Adrenal gland (tissue), 5 donors: ENCODE measurements around the gene KTN1.

Experiments used
- POLR2A ChIP-seq, 2 donors: fragments of 450-650 bp; IDR thresholded peaks; one replicate each; pipeline ENCODE4 v1.6.1; 2017; ENCODE audit warnings: antibody characterized with exemption in 2 of 2, mild to moderate bottlenecking in 2 of 2, moderate library complexity in 1 of 2
- TF ChIP-seq, protein P1 (sequence below), 6 experiments: fragments of 450-650 bp in 4 of 6; fragments of 200-600 bp in 2 of 6; sonication (generic) in 1 of 6; IDR thresholded peaks; 1 replicate in 5 of 6; 2 replicates in 1 of 6; pipeline versions ENCODE4 v1.5.1 to v1.8.0; 2016 to 2021; ENCODE audit warnings: antibody characterized with exemption in 6 of 6, mild to moderate bottlenecking in 2 of 6, moderate library complexity in 1 of 6
- donor health status: DM: no; HTN: no; CAD: no.

DNA sequence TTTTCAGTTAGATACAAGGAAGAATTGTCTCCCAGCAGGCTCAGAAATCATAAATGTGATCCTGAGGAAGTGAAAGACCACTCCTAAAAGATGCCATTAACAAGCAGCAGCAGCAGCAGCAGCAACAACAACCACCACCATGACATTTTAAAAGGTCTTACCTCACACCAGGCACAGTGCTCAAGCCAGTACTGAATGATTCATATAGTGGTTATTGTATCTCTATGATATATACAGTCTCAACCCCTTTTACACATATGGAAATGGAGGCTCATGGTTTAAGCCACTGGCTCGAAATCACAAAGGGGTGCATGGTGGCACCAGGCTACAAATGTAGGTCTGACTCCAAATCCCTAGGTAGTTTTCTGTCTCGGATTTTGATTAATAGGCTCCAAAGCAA, 126.9 kb downstream of the KTN1 start:
- TF ChIP-seq, protein P1, sequence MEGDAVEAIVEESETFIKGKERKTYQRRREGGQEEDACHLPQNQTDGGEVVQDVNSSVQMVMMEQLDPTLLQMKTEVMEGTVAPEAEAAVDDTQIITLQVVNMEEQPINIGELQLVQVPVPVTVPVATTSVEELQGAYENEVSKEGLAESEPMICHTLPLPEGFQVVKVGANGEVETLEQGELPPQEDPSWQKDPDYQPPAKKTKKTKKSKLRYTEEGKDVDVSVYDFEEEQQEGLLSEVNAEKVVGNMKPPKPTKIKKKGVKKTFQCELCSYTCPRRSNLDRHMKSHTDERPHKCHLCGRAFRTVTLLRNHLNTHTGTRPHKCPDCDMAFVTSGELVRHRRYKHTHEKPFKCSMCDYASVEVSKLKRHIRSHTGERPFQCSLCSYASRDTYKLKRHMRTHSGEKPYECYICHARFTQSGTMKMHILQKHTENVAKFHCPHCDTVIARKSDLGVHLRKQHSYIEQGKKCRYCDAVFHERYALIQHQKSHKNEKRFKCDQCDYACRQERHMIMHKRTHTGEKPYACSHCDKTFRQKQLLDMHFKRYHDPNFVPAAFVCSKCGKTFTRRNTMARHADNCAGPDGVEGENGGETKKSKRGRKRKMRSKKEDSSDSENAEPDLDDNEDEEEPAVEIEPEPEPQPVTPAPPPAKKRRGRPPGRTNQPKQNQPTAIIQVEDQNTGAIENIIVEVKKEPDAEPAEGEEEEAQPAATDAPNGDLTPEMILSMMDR (IDR thresholded peaks at IDR 0.05) = no peak
- no peak for TF ChIP-seq POLR2A (IDR thresholded peaks at IDR 0.05)
